ENCODE measurements around the gene NUP188. TPM values are rescaled to one million over a fixed set of nuclear protein-coding genes. Genes with fewer than 3 reads are reported as not detected.

Gene NUP188
- total and polyA plus RNA-seq, 2 of the 4 experiments (the other 2 are of a cell fraction): 53.0 to 59.1 TPM

- Histone ChIP-seq H4K91ac (ENCODE audit: insufficient read depth, low read depth, low read length) (no peak overlapping the region), H2BK120ac (ENCODE audit: low read depth, low read length) (no peak overlapping the region), H3K23ac (ENCODE audit: low read depth, low read length) (no peak overlapping the region), H2AK9ac (replicated peaks; ENCODE audit: low read depth, low read length, poor library complexity) (no peak overlapping the region), H2AK5ac (ENCODE audit: low read depth, low read length) (no peak overlapping the region), H4K5ac (ENCODE audit: low read depth, low read length) (no peak overlapping the region), H3K14ac (replicated peaks; ENCODE audit: low read depth, low read length) (no peak overlapping the region), H3K4me1 (ENCODE audit: control insufficient read depth, insufficient read depth, low read length) (peaks cover 14% of the 10 kb centered on the region), H3K9me3 (ENCODE audit: control insufficient read depth, insufficient read depth, low read length) (no peaks in the 10 kb centered on the region), H3K18ac (ENCODE audit: low read depth, low read length) (no peak overlapping the region), H3K56ac (ENCODE audit: extremely low read depth, insufficient read depth, low read length) (no peak overlapping the region), H3K27me3 (ENCODE audit: control insufficient read depth, insufficient read depth, low read length) (no peaks in the 10 kb centered on the region), H3K4ac (ENCODE audit: low read depth, low read length) (no peak overlapping the region), H3K9me1 (ENCODE audit: insufficient read depth, low read length) (0 out of 2 replicates have a peak, but pooled peaks cover 8% of the 10 kb centered on the region), H3K36me3 (ENCODE audit: control insufficient read depth, insufficient read depth, low read length) (peaks cover 27% of the 10 kb centered on the region), H3K79me1 (ENCODE audit: low read depth in 1 of 2, low read length in 2 of 2) (peaks cover 14 to 51% of the 10 kb centered on the region in 2 experiments; a peak in 3 of 4 replicates), H2BK20ac (ENCODE audit: low read depth, low read length) (no peak overlapping the region), H4K20me1 (ENCODE audit: insufficient read depth, low read length) (peaks cover 16% of the 10 kb centered on the region), H3K4me3 (ENCODE audit: insufficient read depth, low read depth, low read length) (no peak overlapping the region), H2BK15ac (ENCODE audit: low read depth, low read length) (no peak overlapping the region), H3K4me2 (ENCODE audit: low read depth, low read length) (no peak overlapping the region), H4K8ac (ENCODE audit: low read depth in 2 of 2, low read length in 2 of 2) (no peak overlapping the region), H2BK5ac (ENCODE audit: low read depth, low read length, poor library complexity, severe bottlenecking) (no peak overlapping the region), H2AFZ (replicated peaks; ENCODE audit: low read length, poor library complexity) (no peak overlapping the region), H3K27ac (ENCODE audit: insufficient read depth, low read length) (no peak overlapping the region), H3K9ac (ENCODE audit: low read depth, low read length) (no peak overlapping the region)
- ChIA-PET POLR2A (ENCODE audit: unreplicated experiment) (no interaction called here), CTCF (no interaction called here)
- BruUV-seq (replicated peaks): no TSS peak
- TF ChIP-seq MAFK (IDR thresholded peaks at IDR 0.05; ENCODE audit: low read depth, low read length): no peak
- TF ChIP-seq NFE2L2 (IDR thresholded peaks at IDR 0.05; ENCODE audit: low read depth, low read length): no peak
- no peak for TF ChIP-seq RCOR1 (IDR thresholded peaks at IDR 0.05; ENCODE audit: insufficient replicate concordance, low read length)
- no peak for TF ChIP-seq CHD1 (IDR thresholded peaks at IDR 0.05; ENCODE audit: low read depth, low read length)
- no peak for TF ChIP-seq RFX5 (IDR thresholded peaks at IDR 0.05; ENCODE audit: low read depth, low read length)
- TF ChIP-seq BHLHE40 (IDR thresholded peaks at IDR 0.05; ENCODE audit: low read depth, low read length): no peak
- no peak for TF ChIP-seq USF2 (IDR thresholded peaks at IDR 0.05; ENCODE audit: low read depth, low read length)
- TF ChIP-seq POLR2A (IDR thresholded peaks at IDR 0.05; ENCODE audit: low read depth, low read length): no peak
- in situ Hi-C loops (cut with MboI; ENCODE audit: low sequenced_read_pairs) (no loop called here), intact Hi-C loops (cut with micrococcal nuclease) (no loop called here), dilution Hi-C loops (cut with HindIII; ENCODE audit: low sequenced_read_pairs, unreplicated experiment) (no loop called here)
- ATAC-seq (ENCODE audit: low read depth) (no peak), DNase-seq (no peak)
- 96% methylated on average over 6 of the region's 12 CpGs; no CpG with 5 or more reads in 1 of the 2 experiments for WGBS, 2 experiments (ENCODE audit: extremely low coverage in 2 of 2, insufficient read length in 1 of 2)
Observed at GRCh38 chr9:129040113-129040643, 92.7 kb downstream of the NUP188 start.
